Lower leg skin (tissue), 4 donors: ENCODE data around the gene RING1. TPM values are rescaled to one million over a fixed set of nuclear protein-coding genes. Genes with fewer than 3 reads are reported as not detected.

Source experiments
- DNase-seq, 2 donors: peaks; one replicate each; pipeline ENCODE4 v3.0.0-alpha.2; 2019; ENCODE audit warnings: low spot score in 2 of 2
- H3K4me3 ChIP-seq: fragments of 200-600 bp; sonication (generic); 2 replicates; pipeline ENCODE4 v1.5.1; 2017; ENCODE audit warnings: mild to moderate bottlenecking, low read depth; ENCODE audit not compliant: poor library complexity, severe bottlenecking
- POLR2A ChIP-seq, 2 donors: fragments of 450-650 bp; IDR thresholded peaks; one replicate each; pipeline ENCODE4 v1.6.1; 2016 to 2017; ENCODE audit warnings: antibody characterized with exemption in 2 of 2, mild to moderate bottlenecking in 1 of 2, moderate library complexity in 1 of 2
- WGBS, 2 donors: methylation state at CpG; one replicate each; pipeline ENCODE4 v1.1.5; 2018; 5-methylcytosine and 5-hydroxymethylcytosine counted together
- intact Hi-C: fragments of 100-400 bp; cut with DNase I; formaldehyde crosslinking; loops from one replicate; pipeline ENCODE4 v1.15.0; 2023; ENCODE audit warnings: low total_unique reads
- total RNA-seq, 4 donors: library from RNA; depleted of rRNA; stranded (reverse); fragments of >200 nt; gene quantifications; one replicate each; pipeline ENCODE4 v1.1.0, GENCODE V29; 2016
- TF ChIP-seq, protein P1 (sequence below), 3 donors: fragments of 450-650 bp; IDR thresholded peaks; one replicate each; pipeline ENCODE4 v1.5.1; 2016; ENCODE audit warnings: antibody characterized with exemption in 3 of 3, mild to moderate bottlenecking in 3 of 3, moderate library complexity in 2 of 3

The RING1 gene
- total RNA-seq, 4 donors from 2014 or later = 10.0 to 22.1 (median 13.7) TPM

GRCh38 chr6:33167374-33168283 is 40.7 kb upstream of the RING1 start:
- WGBS, 2 donors = 85 to 86% methylated on average over 19 of the region's 19 CpGs
- TF ChIP-seq, protein P1, sequence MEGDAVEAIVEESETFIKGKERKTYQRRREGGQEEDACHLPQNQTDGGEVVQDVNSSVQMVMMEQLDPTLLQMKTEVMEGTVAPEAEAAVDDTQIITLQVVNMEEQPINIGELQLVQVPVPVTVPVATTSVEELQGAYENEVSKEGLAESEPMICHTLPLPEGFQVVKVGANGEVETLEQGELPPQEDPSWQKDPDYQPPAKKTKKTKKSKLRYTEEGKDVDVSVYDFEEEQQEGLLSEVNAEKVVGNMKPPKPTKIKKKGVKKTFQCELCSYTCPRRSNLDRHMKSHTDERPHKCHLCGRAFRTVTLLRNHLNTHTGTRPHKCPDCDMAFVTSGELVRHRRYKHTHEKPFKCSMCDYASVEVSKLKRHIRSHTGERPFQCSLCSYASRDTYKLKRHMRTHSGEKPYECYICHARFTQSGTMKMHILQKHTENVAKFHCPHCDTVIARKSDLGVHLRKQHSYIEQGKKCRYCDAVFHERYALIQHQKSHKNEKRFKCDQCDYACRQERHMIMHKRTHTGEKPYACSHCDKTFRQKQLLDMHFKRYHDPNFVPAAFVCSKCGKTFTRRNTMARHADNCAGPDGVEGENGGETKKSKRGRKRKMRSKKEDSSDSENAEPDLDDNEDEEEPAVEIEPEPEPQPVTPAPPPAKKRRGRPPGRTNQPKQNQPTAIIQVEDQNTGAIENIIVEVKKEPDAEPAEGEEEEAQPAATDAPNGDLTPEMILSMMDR (IDR thresholded peaks at IDR 0.05) = no peak
- TF ChIP-seq POLR2A (IDR thresholded peaks at IDR 0.05) = no peak
- intact Hi-C loops = no loop called here
- DNase-seq = no peak
- H3K4me3 ChIP-seq = no peak overlapping the region

DNA sequence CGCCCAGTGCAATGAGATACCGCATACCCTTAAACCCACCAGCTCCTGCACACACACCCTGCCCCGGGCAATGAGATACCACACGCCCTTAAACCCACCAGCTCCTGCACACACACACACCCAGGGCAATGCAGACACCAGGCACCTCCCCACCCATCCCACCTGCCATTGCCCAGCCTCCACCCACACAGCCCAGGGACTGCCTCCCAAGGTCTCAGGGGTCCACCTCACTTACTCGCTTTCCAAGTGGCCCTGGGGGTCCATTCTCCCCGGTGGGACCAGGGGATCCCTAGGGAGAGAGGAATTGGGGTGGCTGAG is 40.1 kb upstream of the RING1 start:
- TF ChIP-seq POLR2A (IDR thresholded peaks at IDR 0.05) = no peak
- TF ChIP-seq, protein P1 (IDR thresholded peaks at IDR 0.05) = no peak
- intact Hi-C loops = no loop called here
- DNase-seq = no peak
- no peak overlapping the region for H3K4me3 ChIP-seq
- WGBS, 2 donors = 75 to 77% methylated on average over 6 of the region's 6 CpGs

- no peak for DNase-seq
- no peak overlapping the region for H3K4me3 ChIP-seq
- 64 to 76% methylated on average over 5 of the region's 5 CpGs for WGBS, 2 donors
- TF ChIP-seq, protein P1 (IDR thresholded peaks at IDR 0.05) = no peak
- no peak for TF ChIP-seq POLR2A (IDR thresholded peaks at IDR 0.05)
- intact Hi-C loops = no loop called here
These were observed 39.7 kb upstream of the RING1 start for GRCh38 chr6:33168639-33169038.

DNA sequence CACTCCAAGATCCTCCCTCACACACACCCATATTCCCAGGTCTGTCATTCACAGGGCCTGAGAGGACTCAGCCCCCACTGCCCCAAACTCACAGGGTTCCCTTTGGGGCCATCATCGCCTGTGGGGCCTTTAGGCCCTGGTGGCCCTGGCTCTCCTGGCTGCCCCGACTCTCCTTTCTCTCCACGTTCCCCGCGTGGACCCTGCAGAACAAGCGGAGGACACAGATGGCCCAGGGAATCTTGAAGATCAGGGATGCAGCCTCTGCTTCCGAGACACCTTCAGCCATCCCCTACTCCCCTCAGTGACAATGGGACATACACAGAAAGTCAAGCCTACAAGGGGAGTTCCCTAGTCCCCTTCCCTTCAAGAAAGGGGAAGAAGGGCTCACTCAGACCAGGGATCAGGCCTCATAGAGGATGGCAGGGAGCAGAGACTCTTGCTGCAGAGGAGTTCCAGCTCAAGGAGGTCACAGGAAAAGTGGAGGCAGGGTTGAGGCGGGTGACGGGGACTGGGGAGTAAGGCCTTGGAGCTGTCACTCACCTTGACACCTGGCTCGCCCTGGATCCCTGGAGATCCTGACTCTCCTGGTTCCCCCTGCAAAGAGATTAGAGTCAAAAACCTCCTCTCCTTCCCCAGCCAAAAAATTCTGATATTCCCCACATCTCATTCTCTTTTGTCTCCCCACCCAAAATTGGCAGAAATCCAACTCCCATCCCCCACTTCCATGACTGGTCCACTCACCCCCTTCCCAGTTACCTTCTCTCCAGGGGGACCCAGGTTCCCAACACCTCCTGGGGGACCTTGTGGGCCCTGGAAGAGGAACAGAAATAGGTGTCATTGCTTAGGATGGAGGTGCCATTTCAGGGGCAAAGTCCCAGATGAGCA is 38.8 kb upstream of the RING1 start:
- WGBS, 2 donors = 93% methylated on average over 10 of the region's 10 CpGs
- no peak for DNase-seq
- H3K4me3 ChIP-seq = no peak overlapping the region
- TF ChIP-seq, protein P1 (IDR thresholded peaks at IDR 0.05) = no peak
- no peak for TF ChIP-seq POLR2A (IDR thresholded peaks at IDR 0.05)
- intact Hi-C loops = no loop called here

GRCh38 chr6:33170176-33171015 is 37.9 kb upstream of the RING1 start:
- TF ChIP-seq POLR2A (IDR thresholded peaks at IDR 0.05) = no peak
- TF ChIP-seq, protein P1 (IDR thresholded peaks at IDR 0.05) = no peak
- H3K4me3 ChIP-seq = no peak overlapping the region
- 81 to 93% methylated on average over 9 of the region's 9 CpGs for WGBS, 2 donors
- DNase-seq = no peak
- intact Hi-C loops = no loop called here
